ENCODE data around the gene FGF12.

The FGF12 gene

DNA sequence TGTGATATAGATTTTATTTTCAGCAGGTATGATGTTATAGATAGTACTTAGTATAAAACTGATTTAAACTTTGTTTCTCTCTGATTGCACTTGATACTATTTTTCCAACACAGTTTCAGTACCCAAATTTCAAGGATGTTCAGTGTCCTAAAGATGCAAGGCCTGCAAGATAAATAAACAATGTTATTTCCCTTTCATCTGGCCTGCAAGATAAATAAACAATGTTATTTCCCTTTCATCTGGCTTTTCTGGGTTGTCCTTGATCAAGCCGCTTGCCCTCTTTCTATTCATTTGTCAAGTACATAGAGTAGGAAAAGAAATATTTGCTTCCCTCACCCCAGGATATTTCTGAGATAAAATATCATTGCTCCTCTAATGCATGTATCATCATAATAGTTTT lies 571.0 kb downstream of the FGF12 start:
- no peak for DNase-seq (ENCODE audit: extremely low spot score)
- CTCF ChIA-PET, result no interaction called here
- TF ChIP-seq, protein P1, sequence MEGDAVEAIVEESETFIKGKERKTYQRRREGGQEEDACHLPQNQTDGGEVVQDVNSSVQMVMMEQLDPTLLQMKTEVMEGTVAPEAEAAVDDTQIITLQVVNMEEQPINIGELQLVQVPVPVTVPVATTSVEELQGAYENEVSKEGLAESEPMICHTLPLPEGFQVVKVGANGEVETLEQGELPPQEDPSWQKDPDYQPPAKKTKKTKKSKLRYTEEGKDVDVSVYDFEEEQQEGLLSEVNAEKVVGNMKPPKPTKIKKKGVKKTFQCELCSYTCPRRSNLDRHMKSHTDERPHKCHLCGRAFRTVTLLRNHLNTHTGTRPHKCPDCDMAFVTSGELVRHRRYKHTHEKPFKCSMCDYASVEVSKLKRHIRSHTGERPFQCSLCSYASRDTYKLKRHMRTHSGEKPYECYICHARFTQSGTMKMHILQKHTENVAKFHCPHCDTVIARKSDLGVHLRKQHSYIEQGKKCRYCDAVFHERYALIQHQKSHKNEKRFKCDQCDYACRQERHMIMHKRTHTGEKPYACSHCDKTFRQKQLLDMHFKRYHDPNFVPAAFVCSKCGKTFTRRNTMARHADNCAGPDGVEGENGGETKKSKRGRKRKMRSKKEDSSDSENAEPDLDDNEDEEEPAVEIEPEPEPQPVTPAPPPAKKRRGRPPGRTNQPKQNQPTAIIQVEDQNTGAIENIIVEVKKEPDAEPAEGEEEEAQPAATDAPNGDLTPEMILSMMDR (IDR thresholded peaks at IDR 0.05; ENCODE audit: control extremely low read depth, extremely low read depth, low read depth, missing control alignments), result no peak
- POLR2A ChIA-PET, result no interaction called here

DNA sequence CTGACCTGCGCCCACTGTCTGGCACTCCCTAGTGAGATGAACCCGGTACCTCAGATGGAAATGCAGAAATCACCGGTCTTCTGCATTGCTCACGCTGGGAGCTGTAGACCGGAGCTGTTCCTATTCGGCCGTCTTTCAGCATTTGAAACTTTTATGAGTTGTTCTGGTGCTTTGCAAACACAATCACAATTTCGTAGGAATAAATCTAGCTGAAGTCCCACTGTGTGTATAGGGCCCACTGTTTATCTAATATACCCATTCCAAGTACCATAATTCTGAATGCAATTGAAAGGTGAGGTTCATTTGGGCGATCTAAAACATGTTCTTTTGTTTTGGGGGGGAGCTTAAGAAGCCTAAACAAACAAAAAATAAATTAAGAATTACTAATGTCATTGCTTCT lies 572.1 kb downstream of the FGF12 start:
- POLR2A ChIA-PET, result no interaction called here
- TF ChIP-seq, protein P1 (IDR thresholded peaks at IDR 0.05; ENCODE audit: control extremely low read depth, extremely low read depth, low read depth, missing control alignments), result no peak
- DNase-seq (ENCODE audit: extremely low spot score), result no peak
- CTCF ChIA-PET, result no interaction called here

DNA sequence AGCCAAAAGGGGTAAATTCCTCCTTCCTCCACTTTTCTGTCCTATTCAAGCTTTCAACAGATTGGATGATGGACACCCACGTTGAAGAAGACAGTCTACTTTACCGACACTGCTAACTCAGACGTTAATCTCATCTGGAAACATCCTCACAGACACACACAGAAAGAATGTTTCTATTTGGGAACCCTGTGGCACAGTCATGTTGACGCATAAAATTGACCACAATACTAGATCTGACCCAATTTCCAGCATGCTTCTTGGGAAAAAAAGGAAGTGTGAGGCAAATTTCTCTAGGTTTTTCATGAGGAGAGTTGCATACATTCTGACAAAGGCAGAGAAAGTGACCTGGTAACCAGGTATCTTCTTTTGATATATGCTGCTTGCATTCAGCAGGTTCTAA lies 594.1 kb downstream of the FGF12 start:
- no peak for DNase-seq (ENCODE audit: extremely low spot score)
- ChIA-PET POLR2A (no interaction called here), CTCF (no interaction called here)
- TF ChIP-seq, protein P1 (IDR thresholded peaks at IDR 0.05; ENCODE audit: control extremely low read depth, extremely low read depth, low read depth, missing control alignments), result no peak

DNA sequence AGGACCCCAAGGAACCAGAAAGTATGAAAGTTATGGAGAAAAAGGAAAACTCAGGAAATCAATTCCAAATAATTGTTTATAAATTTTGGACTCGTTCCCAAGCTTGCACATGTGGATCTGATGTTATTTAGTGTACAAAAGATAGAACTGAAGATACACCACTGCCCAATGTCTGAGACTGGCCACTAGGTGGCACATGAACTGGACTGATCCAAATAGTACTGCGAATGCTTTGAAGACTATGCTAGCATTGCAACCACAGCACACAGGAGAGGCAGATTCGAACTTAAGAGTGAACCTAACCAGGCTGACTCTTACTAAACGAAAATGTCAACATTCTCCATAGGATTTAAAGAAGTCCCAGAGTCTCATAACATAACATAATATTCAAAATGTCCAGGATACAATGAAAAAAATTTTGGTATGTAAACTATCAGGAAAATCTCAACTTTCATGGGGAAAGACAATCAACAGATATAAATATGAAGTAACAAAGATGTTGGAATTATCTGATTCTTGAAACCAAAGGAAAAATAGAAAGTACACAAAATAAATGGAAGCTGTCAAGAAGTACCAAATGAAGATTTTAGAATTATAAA lies 596.7 kb downstream of the FGF12 start:
- CTCF ChIA-PET, result interaction anchor here (0.9 to 1.7 kb wide), 6 partner anchors 10 to 73 kb away, joined by 3 to 4 read pairs (median 3); no protein-coding TSS in a partner anchor

DNA sequence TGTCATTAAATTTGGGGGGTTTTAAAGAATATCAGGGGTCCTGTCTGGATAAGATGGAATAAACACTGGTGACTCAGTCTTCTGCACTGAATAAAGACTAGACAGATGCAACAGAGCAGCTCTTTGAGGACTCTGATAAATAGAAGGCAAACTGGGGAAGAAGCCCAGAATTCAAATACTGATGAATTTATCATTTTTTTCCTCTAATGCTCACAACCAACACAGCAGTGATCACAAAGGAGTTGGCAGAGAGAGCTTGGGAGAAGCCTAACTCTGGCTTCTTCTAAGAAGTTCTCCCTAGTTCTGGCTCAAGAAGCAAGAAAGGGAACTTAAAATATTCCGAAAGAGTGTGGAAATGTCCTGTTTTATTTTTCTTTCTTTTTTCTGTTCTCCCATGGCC lies 597.8 kb downstream of the FGF12 start:
- no peak for DNase-seq (ENCODE audit: extremely low spot score)
- ChIA-PET CTCF (interaction anchor here (0.9 to 1.6 kb wide), 5 partner anchors 8 to 165 kb away, joined by 3 to 4 read pairs (median 3); no protein-coding TSS in a partner anchor), POLR2A (no interaction called here)
- TF ChIP-seq, protein P1 (IDR thresholded peaks at IDR 0.05; ENCODE audit: control extremely low read depth, extremely low read depth, low read depth, missing control alignments), result no peak

More for the DNA sequence above, 596.7 kb downstream of the FGF12 start:
- peak; percentile 23 for DNase-seq (ENCODE audit: extremely low spot score)
- TF ChIP-seq, protein P1 (IDR thresholded peaks at IDR 0.05; ENCODE audit: control extremely low read depth, extremely low read depth, low read depth, missing control alignments), result peak; percentile 49
- POLR2A ChIA-PET, result no interaction called here

DNA sequence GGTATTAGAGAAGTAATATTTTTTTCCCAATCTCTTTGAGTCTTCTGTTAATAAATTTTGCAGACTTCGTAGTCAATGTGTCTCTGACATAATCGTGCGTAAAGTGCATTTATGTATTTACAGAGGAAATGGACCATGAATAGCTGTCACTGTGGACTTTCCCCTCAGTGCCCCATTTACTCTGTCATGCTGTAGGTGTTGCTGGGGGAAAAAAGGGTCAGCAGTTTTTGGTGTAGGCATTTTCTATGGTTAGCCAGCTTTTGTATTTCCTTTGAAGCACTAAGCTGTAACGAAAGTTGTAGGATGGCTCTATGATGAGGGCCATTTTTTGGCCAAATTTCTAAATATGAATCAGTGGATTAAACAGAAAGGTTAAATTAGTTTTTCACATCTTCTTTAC lies 598.4 kb downstream of the FGF12 start:
- ChIA-PET CTCF (interaction anchor here (1.2 to 1.6 kb wide), 2 partner anchors 8 to 164 kb away, joined by 3 to 4 read pairs; no protein-coding TSS in a partner anchor), POLR2A (no interaction called here)
- TF ChIP-seq, protein P1 (IDR thresholded peaks at IDR 0.05; ENCODE audit: control extremely low read depth, extremely low read depth, low read depth, missing control alignments), result no peak
- peak; percentile 22 for DNase-seq (ENCODE audit: extremely low spot score)

All from GM10248 (cell line).